ENCODE measurements around the gene SSTR3. TPM values are rescaled to one million over a fixed set of nuclear protein-coding genes. Genes with fewer than 3 reads are reported as not detected.

The SSTR3 gene
- total RNA-seq, 2 donors from 2014 or later: not detected

DNA sequence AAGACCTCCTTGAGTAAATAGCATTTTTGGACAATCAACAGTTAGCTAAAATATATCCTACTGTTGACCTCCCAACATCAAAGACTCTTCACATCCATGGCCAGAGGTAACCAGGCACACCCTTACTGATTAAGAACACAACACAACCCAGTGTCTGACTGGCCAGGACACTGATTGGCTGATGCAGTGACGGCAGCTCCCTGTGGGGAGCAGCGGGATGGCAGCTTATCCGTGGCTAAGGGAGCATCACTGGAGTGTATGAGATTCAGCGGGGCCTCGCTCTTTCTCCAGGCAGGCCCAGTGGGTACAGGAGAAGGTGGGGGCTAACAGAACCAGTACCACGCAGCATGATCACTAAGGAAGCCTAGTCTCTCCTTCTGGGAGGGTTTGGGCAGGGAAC is 52.2 kb downstream of the SSTR3 start:
- Histone ChIP-seq H3K4me3 (no peak overlapping the region), H3K36me3 (no peaks in the 10 kb centered on the region), H3K4me1 (no peaks in the 10 kb centered on the region), H3K27me3 (no peaks in the 10 kb centered on the region), H3K27ac (no peak overlapping the region), H3K9me3 (no peaks in the 10 kb centered on the region)
- no peak for TF ChIP-seq CTCF (IDR thresholded peaks at IDR 0.05)
- DNase-seq (ENCODE audit: low spot score): no peak

DNA sequence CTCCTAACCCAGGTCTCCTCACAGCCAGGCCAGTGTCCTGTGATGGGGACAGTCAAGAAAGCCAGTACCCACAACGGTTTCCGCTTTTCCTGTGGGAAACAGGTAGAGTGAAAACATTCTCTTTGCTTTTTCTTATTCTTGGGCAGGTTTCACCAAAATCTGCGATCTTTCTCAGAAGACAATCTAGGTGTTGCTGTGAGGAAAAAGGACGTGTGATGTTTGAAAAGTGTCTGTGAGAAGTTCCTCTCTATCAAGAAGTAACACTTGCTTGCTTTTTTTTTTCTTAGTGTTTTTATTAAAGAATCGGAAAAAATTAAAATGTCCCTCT is 53.4 kb downstream of the SSTR3 start:
- Histone ChIP-seq H3K4me1 (no peaks in the 10 kb centered on the region), H3K27me3 (no peaks in the 10 kb centered on the region), H3K27ac (no peak overlapping the region), H3K36me3 (no peaks in the 10 kb centered on the region), H3K9me3 (no peaks in the 10 kb centered on the region), H3K4me3 (no peak overlapping the region)
- no peak for TF ChIP-seq CTCF (IDR thresholded peaks at IDR 0.05)
- no peak for DNase-seq (ENCODE audit: low spot score)

GRCh38 chr22:37157516-37158285 is 54.6 kb downstream of the SSTR3 start:
- TF ChIP-seq CTCF (IDR thresholded peaks at IDR 0.05): no peak
- Histone ChIP-seq H3K36me3 (no peaks in the 10 kb centered on the region), H3K4me1 (no peaks in the 10 kb centered on the region), H3K4me3 (no peak overlapping the region), H3K27ac (no peak overlapping the region), H3K27me3 (no peaks in the 10 kb centered on the region), H3K9me3 (no peaks in the 10 kb centered on the region)
- DNase-seq (ENCODE audit: low spot score): no peak

GRCh38 chr22:37156686-37157435 is 55.4 kb downstream of the SSTR3 start:
- Histone ChIP-seq H3K36me3 (no peaks in the 10 kb centered on the region), H3K27me3 (no peaks in the 10 kb centered on the region), H3K4me1 (no peaks in the 10 kb centered on the region), H3K4me3 (no peak overlapping the region), H3K9me3 (no peaks in the 10 kb centered on the region), H3K27ac (no peak overlapping the region)
- no peak for TF ChIP-seq CTCF (IDR thresholded peaks at IDR 0.05)
- DNase-seq (ENCODE audit: low spot score): no peak

- no peaks in the 10 kb centered on the region for H3K27me3 ChIP-seq
- no peak for TF ChIP-seq CTCF (IDR thresholded peaks at IDR 0.05)
- H3K36me3 ChIP-seq: no peaks in the 10 kb centered on the region
- no peak overlapping the region for H3K27ac ChIP-seq
- DNase-seq (ENCODE audit: low spot score): no peak
- H3K4me1 ChIP-seq: no peaks in the 10 kb centered on the region
- no peaks in the 10 kb centered on the region for H3K9me3 ChIP-seq
- H3K4me3 ChIP-seq: no peak overlapping the region
These were observed 56.3 kb downstream of the SSTR3 start for GRCh38 chr22:37155971-37156370.
